Aorta (tissue), 5 donors: Measurements from ENCODE around the gene ZHX3. TPM values are rescaled to one million over a fixed set of nuclear protein-coding genes. Genes with fewer than 3 reads are reported as not detected.

Experiments
- ATAC-seq: fragments of 200-7000 bp; cut with Tn5 transposase; one replicate; pipeline ENCODE4 v1.9.1; 2022; ENCODE audit warnings: moderate library complexity; ENCODE audit not compliant: low FRiP score
- DNase-seq, 2 donors: peaks; one replicate each; pipeline ENCODE4 v3.0.0-alpha.2; 2020
- H3K27ac ChIP-seq, 2 donors: one replicate each; pipeline ENCODE4 v1.5.1; 2013; ENCODE audit warnings: low read length in 2 of 2, mild to moderate bottlenecking in 2 of 2, moderate library complexity in 2 of 2, control low read depth in 1 of 2, inconsistent platforms in 1 of 2, low read depth in 1 of 2
- H3K27me3 ChIP-seq, 2 donors: one replicate each; pipeline ENCODE4 v1.6.1; 2013; ENCODE audit warnings: control low read depth in 1 of 2, low read length in 1 of 2, mild to moderate bottlenecking in 1 of 2, moderate library complexity in 1 of 2; ENCODE audit not compliant: insufficient read depth in 2 of 2, control insufficient read depth in 1 of 2
- H3K36me3 ChIP-seq, 2 donors: one replicate each; pipeline ENCODE4 v1.6.1; 2013; ENCODE audit warnings: control low read depth in 1 of 2, low read length in 1 of 2, mild to moderate bottlenecking in 1 of 2; ENCODE audit not compliant: insufficient read depth in 2 of 2, control insufficient read depth in 1 of 2
- H3K4me1 ChIP-seq, 2 donors: one replicate each; pipeline ENCODE4 v1.6.1; 2013; ENCODE audit warnings: low read length in 2 of 2, control low read depth in 1 of 2, mild to moderate bottlenecking in 1 of 2, moderate library complexity in 1 of 2; ENCODE audit not compliant: insufficient read depth in 2 of 2, control insufficient read depth in 1 of 2
- H3K4me3 ChIP-seq, 2 donors: one replicate each; pipeline ENCODE4 v1.5.1; 2013; ENCODE audit warnings: low read length in 2 of 2, control low read depth in 1 of 2, mild to moderate bottlenecking in 1 of 2
- H3K9me3 ChIP-seq: one replicate; pipeline ENCODE4 v1.6.1; 2013; ENCODE audit warnings: mild to moderate bottlenecking, low read length; ENCODE audit not compliant: control insufficient read depth
- WGBS, 2 donors: extraction: QIAGEN DNeasy Blood & Tissue Kit; methylation state at CpG; one replicate each; pipeline ENCODE4 v1.1.7; 2013; 5-methylcytosine and 5-hydroxymethylcytosine counted together
- intact Hi-C, 2 donors: fragments of 100-400 bp; cut with DNase I; formaldehyde crosslinking; loops; one replicate each; pipeline versions ENCODE4 v1.14.2 to v1.15.0; 2022
- polyA plus RNA-seq, 2 donors: library from polyadenylated mRNA; stranded (reverse); fragments of 200-250 nt; gene quantifications; one replicate each; pipeline ENCODE4 v1.2.3, GENCODE V29; 2013
- total RNA-seq, 2 donors: library from RNA; stranded (reverse); fragmentation: NEBNext Ultra II Directional; extraction: Animal tissue kit (Norgen Biotek cat#: 25700); gene quantifications; one replicate each; pipeline ENCODE4 v1.2.1, GENCODE V29; 2021
- donor health status: healthy with polysubstance abuse.
- donor health status: Bipolar disorder and iron deficiency.
- donor health status: DM: no; HTN: no; CAD: no.
- donor health status: DM: no; HTN: no; CAD: no.
- donor health status: DM: yes; HTN: yes; CAD: no.

Gene ZHX3
- total and polyA plus RNA-seq, 4 donors, result 11.0 to 98.6 (median 38.8) TPM

DNA sequence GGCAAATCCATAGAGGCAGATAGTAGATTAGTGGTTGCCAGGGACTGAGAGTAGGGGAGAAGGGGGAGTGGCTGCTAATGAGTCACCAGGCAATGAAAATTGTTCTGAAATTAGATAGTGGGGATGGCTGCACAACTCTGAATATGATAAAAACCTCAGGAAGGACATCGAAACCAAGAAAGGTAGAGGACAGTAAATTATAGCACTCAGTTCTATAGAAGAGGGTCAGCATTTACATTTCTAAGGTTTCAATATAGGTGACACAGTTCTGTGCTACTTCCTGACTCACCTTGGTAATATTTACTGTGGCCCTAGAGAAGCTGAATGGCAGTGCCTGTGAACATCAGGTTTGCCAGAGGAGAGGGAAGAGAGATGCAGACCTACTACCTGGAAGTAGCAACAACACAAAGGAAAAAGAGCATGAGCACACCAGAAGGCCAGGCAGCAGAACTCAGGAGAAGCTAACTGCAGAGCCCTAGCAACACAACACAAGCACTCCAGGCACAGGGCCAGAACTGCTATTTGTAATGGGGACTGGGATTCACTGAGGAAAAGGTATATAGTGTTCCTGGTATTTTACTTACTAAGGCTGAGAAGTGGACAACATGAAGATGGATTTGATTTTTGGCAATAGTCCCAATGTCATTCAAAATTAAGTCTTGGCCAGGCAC is 104.2 kb downstream of the ZHX3 start:
- H3K27ac ChIP-seq, result no peak overlapping the region
- H3K27me3 ChIP-seq, result no peaks in the 10 kb centered on the region
- H3K9me3 ChIP-seq, result no peaks in the 10 kb centered on the region
- intact Hi-C loops, result no loop called here
- no peaks in the 10 kb centered on the region for H3K36me3 ChIP-seq
- peaks cover 0 to 4% of the 10 kb centered on the region in 2 donors for H3K4me1 ChIP-seq
- H3K4me3 ChIP-seq, result no peak overlapping the region
- WGBS, 2 donors, result 70 to 80% methylated on average over 1 of the region's 1 CpG
- ATAC-seq, result no peak
- DNase-seq, result no peak

DNA sequence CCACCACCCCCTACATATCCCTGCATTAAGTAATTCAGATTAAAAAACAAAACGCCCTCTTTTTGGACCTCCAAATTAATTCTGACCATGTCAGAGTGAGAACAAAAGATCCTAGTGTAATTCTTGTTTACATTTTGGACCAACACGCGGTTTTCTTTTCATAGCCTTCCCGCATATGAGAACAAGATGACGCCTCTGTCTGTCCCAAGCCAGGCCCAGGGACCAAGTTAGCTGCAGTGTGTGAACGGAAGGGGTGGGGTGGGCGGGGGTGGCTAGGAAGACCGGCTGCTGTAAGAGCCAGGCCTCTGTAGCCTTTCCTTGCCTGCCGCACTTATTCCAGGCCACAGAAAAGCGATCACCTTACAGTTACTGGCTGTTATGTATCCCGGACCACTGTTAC is 112.2 kb downstream of the ZHX3 start:
- H3K27ac ChIP-seq, result no peak overlapping the region
- H3K4me3 ChIP-seq, result no peak overlapping the region
- DNase-seq (no peak), ATAC-seq (no peak)
- no peaks in the 10 kb centered on the region for H3K27me3 ChIP-seq
- H3K4me1 ChIP-seq, result no peaks in the 10 kb centered on the region
- 90 to 92% methylated on average over 11 of the region's 11 CpGs for WGBS, 2 donors
- no peaks in the 10 kb centered on the region for H3K9me3 ChIP-seq
- peaks cover 6% of the 10 kb centered on the region in 2 donors for H3K36me3 ChIP-seq
- intact Hi-C loops, result no loop called here

DNA sequence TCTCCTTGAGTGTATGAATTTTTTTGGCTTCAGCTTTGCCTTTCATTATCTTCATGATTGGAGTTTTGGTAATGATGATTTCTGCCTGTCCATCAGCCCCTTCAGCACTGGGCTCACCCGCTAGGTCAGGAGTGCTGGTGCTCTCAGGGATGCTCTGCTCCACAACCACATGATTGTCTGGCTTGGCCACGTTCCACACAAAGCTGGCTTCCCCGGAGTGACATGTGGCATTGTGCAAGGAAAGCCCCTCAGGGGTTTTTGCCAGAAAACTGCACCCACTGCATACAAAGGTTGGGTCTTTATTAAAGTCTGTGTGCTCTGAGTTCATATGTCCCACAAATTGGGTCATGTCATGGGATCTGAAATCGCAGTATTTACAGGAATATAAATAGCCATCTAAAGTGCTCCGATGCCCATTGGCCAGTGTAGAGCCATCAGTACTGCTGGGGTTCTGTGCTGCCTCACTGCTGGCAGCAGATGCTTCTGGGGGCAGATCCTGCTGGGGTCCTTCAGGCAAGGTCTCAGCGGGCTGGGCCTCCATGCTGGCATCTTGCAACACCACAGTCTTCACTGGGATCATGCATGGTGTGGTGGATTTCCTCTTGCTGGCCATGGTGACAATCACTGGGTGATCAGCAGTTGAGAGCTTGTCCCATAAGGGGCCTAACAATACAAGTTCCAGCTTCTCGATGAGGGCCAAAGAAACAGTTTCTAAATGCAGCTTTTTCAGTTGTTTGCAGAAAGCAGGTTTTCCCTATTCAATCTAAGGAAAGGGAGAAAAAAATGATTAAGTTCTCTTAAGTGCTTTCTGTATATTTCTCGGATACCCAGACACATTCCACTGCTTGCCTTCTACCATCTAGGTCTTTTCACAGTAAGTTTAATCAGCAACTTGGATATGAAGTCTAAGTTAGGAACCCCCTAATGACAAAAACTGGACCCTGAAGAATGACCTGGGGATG is 112.9 kb downstream of the ZHX3 start:
- no peaks in the 10 kb centered on the region for H3K9me3 ChIP-seq
- H3K4me3 ChIP-seq, result no peak overlapping the region
- no peaks in the 10 kb centered on the region for H3K27me3 ChIP-seq
- peaks cover 6% of the 10 kb centered on the region in 2 donors for H3K36me3 ChIP-seq
- no peak overlapping the region for H3K27ac ChIP-seq
- DNase-seq (no peak), ATAC-seq (no peak)
- H3K4me1 ChIP-seq, result no peaks in the 10 kb centered on the region
- intact Hi-C loops, result no loop called here
- WGBS, 2 donors, result 92 to 95% methylated on average over 8 of the region's 8 CpGs

DNA sequence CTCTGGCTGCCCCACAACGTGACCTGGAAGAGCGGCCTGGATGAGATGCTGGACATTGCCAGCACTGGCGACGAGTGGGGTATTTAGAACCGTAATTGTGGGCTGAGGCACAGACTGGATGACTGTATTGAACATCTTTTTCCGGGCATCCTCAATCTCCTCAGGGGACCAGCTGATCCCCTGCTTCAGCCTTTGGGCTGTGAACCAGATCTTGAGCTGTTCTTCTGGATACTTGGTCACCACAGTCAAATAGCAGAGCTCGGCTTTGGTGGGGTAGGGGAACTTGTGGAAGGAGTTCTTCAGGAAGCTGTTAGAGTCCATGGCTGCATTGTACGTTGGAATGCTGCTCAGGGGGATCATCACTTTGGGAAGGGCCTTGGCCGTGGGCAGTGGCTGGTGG is 113.9 kb downstream of the ZHX3 start:
- Histone ChIP-seq H3K4me1 (no peaks in the 10 kb centered on the region), H3K27me3 (no peaks in the 10 kb centered on the region), H3K36me3 (peaks cover 6% of the 10 kb centered on the region in 2 donors), H3K9me3 (no peaks in the 10 kb centered on the region), H3K27ac (no peak overlapping the region), H3K4me3 (no peak overlapping the region)
- intact Hi-C loops, result no loop called here
- ATAC-seq (no peak), DNase-seq (no peak)
- WGBS, 2 donors, result 97% methylated on average over 9 of the region's 9 CpGs

DNA sequence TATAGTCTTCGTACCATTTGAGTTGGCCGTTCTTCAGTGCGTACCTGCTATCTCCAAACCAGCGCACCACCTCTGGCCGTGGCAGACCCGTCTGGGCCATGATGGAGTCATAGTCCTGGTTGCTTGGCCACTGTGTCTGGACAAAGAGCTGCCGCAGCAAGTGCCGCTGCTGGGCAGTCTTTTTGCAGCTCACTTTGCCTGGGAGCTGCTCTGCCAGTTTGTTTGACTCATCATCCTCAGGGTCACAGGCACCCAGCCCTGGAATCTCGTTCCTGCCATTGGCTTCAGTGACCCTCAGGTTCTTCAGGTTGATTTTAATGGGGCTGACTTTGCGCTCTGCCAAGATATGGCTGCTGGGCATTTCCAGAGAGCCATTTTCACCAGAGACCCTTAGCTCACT is 115.1 kb downstream of the ZHX3 start:
- Histone ChIP-seq H3K4me3 (no peak overlapping the region), H3K36me3 (peaks cover 6% of the 10 kb centered on the region in 2 donors), H3K27me3 (no peaks in the 10 kb centered on the region), H3K4me1 (no peaks in the 10 kb centered on the region), H3K9me3 (no peaks in the 10 kb centered on the region), H3K27ac (no peak overlapping the region)
- WGBS, 2 donors, result 97% methylated on average over 10 of the region's 10 CpGs
- no peak for ATAC-seq
- no peak for DNase-seq
- intact Hi-C loops, result no loop called here

DNA sequence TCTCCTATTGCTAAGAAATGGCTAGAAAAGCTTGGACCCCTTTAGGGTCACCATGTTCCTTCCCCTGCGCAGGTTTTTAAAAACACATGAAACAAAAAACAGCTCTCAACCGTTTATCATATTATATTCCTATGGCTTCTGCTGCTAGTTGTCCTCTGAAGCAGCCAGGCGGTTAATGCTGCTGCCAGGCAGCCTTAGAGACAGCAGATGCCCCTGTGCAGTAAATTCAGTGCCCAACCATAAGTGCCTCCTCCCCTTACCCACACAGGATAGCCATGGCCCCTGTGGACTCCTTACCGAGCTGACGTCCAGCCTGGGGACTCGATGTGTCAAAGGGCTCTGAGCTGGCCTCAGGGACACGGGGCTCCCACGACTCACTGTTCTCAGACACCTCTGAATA is 115.8 kb downstream of the ZHX3 start:
- no peaks in the 10 kb centered on the region for H3K9me3 ChIP-seq
- H3K36me3 ChIP-seq, result peaks cover 6% of the 10 kb centered on the region in 2 donors
- no peak for ATAC-seq
- no peak overlapping the region for H3K4me3 ChIP-seq
- H3K27me3 ChIP-seq, result no peaks in the 10 kb centered on the region
- intact Hi-C loops, result no loop called here
- no peak overlapping the region for H3K27ac ChIP-seq
- WGBS, 2 donors, result 94 to 95% methylated on average over 8 of the region's 8 CpGs
- no peaks in the 10 kb centered on the region for H3K4me1 ChIP-seq
- DNase-seq, result no peak

DNA sequence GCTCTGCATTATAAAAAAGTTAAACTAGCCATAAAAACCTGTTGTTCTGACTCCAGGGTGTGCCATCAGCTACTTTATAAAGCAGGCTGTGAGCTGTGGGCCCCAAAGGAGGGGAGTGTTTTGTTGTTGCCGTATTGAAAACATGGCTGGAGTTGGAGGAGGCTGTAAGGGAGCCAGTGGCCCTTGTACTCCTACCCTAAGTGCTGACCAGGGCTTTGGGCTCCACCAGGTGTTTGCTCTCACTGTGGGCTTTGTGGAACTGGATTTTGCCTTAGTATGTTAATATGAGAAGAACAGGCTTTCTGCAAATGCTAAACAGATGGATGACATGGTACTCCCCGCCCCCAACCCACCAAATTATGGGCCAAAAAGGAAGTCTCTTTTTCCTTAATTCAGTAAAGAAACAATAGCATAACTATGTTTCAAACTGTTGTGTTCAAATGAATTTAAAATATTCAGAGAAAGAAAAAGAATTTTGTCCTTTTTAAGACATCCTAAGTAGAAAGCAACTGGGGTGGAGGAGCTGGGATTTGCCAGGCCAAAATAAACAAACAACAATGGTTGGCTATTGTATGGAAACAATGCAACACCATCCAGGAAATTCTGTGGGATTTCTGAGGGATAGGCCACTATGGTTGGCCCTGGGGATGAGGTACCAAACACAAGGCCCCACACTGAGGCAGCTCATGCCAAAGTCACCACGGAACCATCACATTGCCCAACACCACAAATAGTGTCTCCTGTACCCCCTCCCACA is 116.9 kb downstream of the ZHX3 start:
- intact Hi-C loops, result no loop called here
- DNase-seq (no peak), ATAC-seq (no peak)
- Histone ChIP-seq H3K4me1 (no peaks in the 10 kb centered on the region), H3K9me3 (no peaks in the 10 kb centered on the region), H3K4me3 (no peak overlapping the region), H3K27me3 (no peaks in the 10 kb centered on the region), H3K36me3 (peaks cover 6% of the 10 kb centered on the region in 2 donors), H3K27ac (no peak overlapping the region)
- 87 to 92% methylated on average over 3 of the region's 3 CpGs for WGBS, 2 donors

DNA sequence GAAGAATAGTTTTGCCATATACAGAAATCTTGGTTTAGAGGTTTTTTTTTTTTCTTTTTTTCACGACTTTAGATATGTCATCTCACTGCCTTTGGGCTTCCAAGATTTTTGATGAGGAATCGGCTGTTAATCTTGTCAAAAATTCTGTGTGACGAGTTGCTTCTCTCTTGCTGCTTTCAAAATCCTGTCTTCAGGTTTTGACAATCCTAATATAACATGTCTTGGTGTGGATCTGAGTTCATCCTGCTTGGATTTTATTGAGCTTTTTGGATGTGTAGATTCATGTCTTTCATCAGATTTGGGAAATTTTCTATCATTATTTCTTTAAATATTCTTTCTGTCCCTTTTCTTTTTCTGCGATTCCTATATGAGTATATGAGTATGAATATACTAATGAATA is 119.1 kb downstream of the ZHX3 start:
- DNase-seq, result no peak
- intact Hi-C loops, result no loop called here
- H3K27me3 ChIP-seq, result no peaks in the 10 kb centered on the region
- ATAC-seq, result no peak
- H3K4me3 ChIP-seq, result no peak overlapping the region
- H3K36me3 ChIP-seq, result peaks cover 0 to 2% of the 10 kb centered on the region in 2 donors
- 97 to 99% methylated on average over 4 of the region's 4 CpGs for WGBS, 2 donors
- no peaks in the 10 kb centered on the region for H3K9me3 ChIP-seq
- no peak overlapping the region for H3K27ac ChIP-seq
- H3K4me1 ChIP-seq, result no peaks in the 10 kb centered on the region
